Calu3 (cell line): Measurements from ENCODE around the gene ADI1. TPM values are rescaled to one million over a fixed set of nuclear protein-coding genes. Genes with fewer than 3 reads are reported as not detected.

ENCODE experiments used
- BruUV-seq: library from RNA; stranded (reverse); fragments of 400-500 nt; replicated peaks from 2 replicates; lab custom pipeline; 2021; lab: Mats Ljungman, UMichigan
- CTCF ChIA-PET: fragments of 300-600 bp; sonication (Branson Sonifier 250); formaldehyde crosslinking; loops from one replicate; lab custom pipeline; 2022; ENCODE audit warnings: antibody characterized with exemption; lab: Charles Lee
- DNase-seq: peaks from one replicate; pipeline ENCODE4 v3.0.0; 2022
- H3K27ac Mint-ChIP-seq: one replicate; pipeline ENCODE4 v1.8.0; 2022; ENCODE audit warnings: mixed read lengths; ENCODE audit not compliant: unreplicated experiment
- H3K27me3 Mint-ChIP-seq: one replicate; pipeline ENCODE4 v1.8.0; 2022; ENCODE audit warnings: mixed read lengths; ENCODE audit not compliant: unreplicated experiment
- H3K36me3 Mint-ChIP-seq: one replicate; pipeline ENCODE4 v1.8.0; 2022; ENCODE audit warnings: mild to moderate bottlenecking, moderate library complexity, mixed read lengths; ENCODE audit not compliant: insufficient read depth, unreplicated experiment
- H3K4me1 Mint-ChIP-seq: one replicate; pipeline ENCODE4 v1.8.0; 2022; ENCODE audit warnings: mild to moderate bottlenecking, low read depth, mixed read lengths; ENCODE audit not compliant: unreplicated experiment
- H3K4me3 Mint-ChIP-seq: one replicate; pipeline ENCODE4 v1.8.0; 2022; ENCODE audit warnings: mild to moderate bottlenecking, low read depth, moderate library complexity, mixed read lengths; ENCODE audit not compliant: unreplicated experiment
- H3K9me3 Mint-ChIP-seq: one replicate; pipeline ENCODE4 v1.8.0; 2022; ENCODE audit warnings: low read depth, mixed read lengths; ENCODE audit not compliant: unreplicated experiment
- CTCF ChIP-seq: fragments of 200-600 bp; IDR thresholded peaks from one replicate; pipeline ENCODE4 v1.8.0; 2022; ENCODE audit warnings: antibody characterized with exemption; ENCODE audit not compliant: unreplicated experiment
- intact Hi-C: fragments of 100-400 bp; cut with micrococcal nuclease; formaldehyde crosslinking; loops from one replicate; pipeline ENCODE4 v1.10.0; 2022; ENCODE audit not compliant: unreplicated experiment
- total RNA-seq: library from RNA; stranded (reverse); gene quantifications from 2 replicates; pipeline ENCODE4 v1.2.3, GENCODE V29; 2022

The ADI1 gene
- total RNA-seq, 1 experiment from 2014 or later: 32.6 TPM

- no peak for TF ChIP-seq CTCF
- H3K27ac Mint-ChIP-seq: no peak overlapping the region
- CTCF ChIA-PET: interaction anchor here (0.7 kb wide), 1 partner anchor 753 kb away, joined by 3 read pairs; no protein-coding TSS in a partner anchor
- H3K4me3 Mint-ChIP-seq: no peak overlapping the region
- H3K9me3 Mint-ChIP-seq: no peaks in the 10 kb centered on the region
- no peaks in the 10 kb centered on the region for H3K27me3 Mint-ChIP-seq
- intact Hi-C loops: no loop called here
- no peaks in the 10 kb centered on the region for H3K4me1 Mint-ChIP-seq
- H3K36me3 Mint-ChIP-seq: peaks cover 19% of the 10 kb centered on the region
- no peak for DNase-seq
- BruUV-seq: no TSS peak
These were observed 35.9 kb downstream of the ADI1 start for GRCh38 chr2:3483227-3483985.

GRCh38 chr2:3482363-3482821, 36.9 kb downstream of the ADI1 start:
- Mint-ChIP-seq H3K4me1 (no peaks in the 10 kb centered on the region), H3K9me3 (no peaks in the 10 kb centered on the region), H3K27ac (no peak overlapping the region), H3K36me3 (peaks cover 15% of the 10 kb centered on the region), H3K27me3 (no peaks in the 10 kb centered on the region), H3K4me3 (no peak overlapping the region)
- DNase-seq: no peak
- no peak for TF ChIP-seq CTCF
- BruUV-seq: no TSS peak
- CTCF ChIA-PET: no interaction called here
- intact Hi-C loops: no loop called here

GRCh38 chr2:3481736-3482362, 37.5 kb downstream of the ADI1 start:
- H3K27ac Mint-ChIP-seq: no peak overlapping the region
- no peaks in the 10 kb centered on the region for H3K4me1 Mint-ChIP-seq
- H3K4me3 Mint-ChIP-seq: no peak overlapping the region
- H3K36me3 Mint-ChIP-seq: peaks cover 15% of the 10 kb centered on the region
- no peaks in the 10 kb centered on the region for H3K27me3 Mint-ChIP-seq
- intact Hi-C loops: no loop called here
- CTCF ChIA-PET: no interaction called here
- no peaks in the 10 kb centered on the region for H3K9me3 Mint-ChIP-seq
- TF ChIP-seq CTCF: no peak
- BruUV-seq: no TSS peak
- no peak for DNase-seq

GRCh38 chr2:3481011-3481400, 38.3 kb downstream of the ADI1 start:
- H3K9me3 Mint-ChIP-seq: no peaks in the 10 kb centered on the region
- CTCF ChIA-PET: no interaction called here

More at GRCh38 chr2:3481011-3481400, 38.3 kb downstream of the ADI1 start:
- Mint-ChIP-seq H3K27ac (no peak overlapping the region), H3K4me1 (no peaks in the 10 kb centered on the region), H3K36me3 (peaks cover 15% of the 10 kb centered on the region), H3K27me3 (no peaks in the 10 kb centered on the region), H3K4me3 (no peak overlapping the region)
- intact Hi-C loops: no loop called here
- BruUV-seq: no TSS peak
- no peak for DNase-seq
- TF ChIP-seq CTCF: no peak
